ENCODE data around the gene KATNB1. TPM values are rescaled to one million over a fixed set of nuclear protein-coding genes. Genes with fewer than 3 reads are reported as not detected.

The KATNB1 gene
- total RNA-seq, 1 donor from 2014 or later: 47.4 TPM

DNA sequence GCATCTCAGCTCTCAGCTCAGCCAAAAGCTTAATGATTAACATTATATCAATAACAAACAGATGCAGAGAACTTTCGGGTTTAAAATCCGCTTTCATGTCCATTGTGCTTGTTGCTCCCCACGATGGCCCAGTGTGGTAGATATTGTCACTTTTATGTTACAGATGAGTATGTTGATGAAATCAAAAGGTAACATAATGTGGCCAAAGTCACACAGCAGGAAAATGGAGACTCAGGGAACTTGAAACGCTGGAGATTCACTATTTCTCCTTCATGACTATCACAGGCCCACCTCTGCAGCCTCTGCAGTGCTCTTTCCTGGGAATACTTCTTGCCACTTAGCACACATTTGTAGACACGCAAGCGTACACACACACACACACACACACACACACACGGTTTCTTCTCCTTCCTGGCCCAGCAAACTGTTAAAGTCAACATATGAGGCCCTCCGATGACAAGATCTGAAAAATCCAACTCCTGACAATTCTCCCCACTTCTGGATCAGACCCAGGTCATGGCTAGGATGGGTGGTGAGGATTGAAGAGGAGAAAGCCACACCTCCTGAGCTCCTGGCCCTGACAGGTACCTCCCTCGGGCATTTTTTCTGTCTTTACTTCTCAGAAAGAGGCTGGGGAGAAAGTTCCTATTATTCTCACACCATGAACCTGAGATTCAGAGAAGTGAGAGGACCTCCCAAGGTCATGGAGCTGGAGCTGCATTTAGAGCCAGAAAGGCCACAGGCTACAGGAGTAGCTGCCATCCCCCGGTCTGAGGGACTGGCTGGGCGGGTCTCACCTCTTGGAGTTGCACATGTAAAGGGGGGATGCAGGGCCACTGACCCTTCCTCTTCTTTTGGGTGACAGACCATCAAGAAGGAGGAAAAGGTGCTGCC lies 31.3 kb upstream of the KATNB1 start:
- TF ChIP-seq, protein P1, sequence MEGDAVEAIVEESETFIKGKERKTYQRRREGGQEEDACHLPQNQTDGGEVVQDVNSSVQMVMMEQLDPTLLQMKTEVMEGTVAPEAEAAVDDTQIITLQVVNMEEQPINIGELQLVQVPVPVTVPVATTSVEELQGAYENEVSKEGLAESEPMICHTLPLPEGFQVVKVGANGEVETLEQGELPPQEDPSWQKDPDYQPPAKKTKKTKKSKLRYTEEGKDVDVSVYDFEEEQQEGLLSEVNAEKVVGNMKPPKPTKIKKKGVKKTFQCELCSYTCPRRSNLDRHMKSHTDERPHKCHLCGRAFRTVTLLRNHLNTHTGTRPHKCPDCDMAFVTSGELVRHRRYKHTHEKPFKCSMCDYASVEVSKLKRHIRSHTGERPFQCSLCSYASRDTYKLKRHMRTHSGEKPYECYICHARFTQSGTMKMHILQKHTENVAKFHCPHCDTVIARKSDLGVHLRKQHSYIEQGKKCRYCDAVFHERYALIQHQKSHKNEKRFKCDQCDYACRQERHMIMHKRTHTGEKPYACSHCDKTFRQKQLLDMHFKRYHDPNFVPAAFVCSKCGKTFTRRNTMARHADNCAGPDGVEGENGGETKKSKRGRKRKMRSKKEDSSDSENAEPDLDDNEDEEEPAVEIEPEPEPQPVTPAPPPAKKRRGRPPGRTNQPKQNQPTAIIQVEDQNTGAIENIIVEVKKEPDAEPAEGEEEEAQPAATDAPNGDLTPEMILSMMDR (conservative IDR thresholded peaks at IDR 0.05): no peak
- H3K27me3 Mint-ChIP-seq (ENCODE audit: low read depth): no peaks in the 10 kb centered on the region
- no peak overlapping the region for H3K4me3 Mint-ChIP-seq
- H3K4me1 Mint-ChIP-seq: peaks cover 21% of the 10 kb centered on the region
- no peak for DNase-seq (ENCODE audit: low read depth, low spot score)
- no peaks in the 10 kb centered on the region for H3K9me3 Mint-ChIP-seq
- no peaks in the 10 kb centered on the region for H3K36me3 Mint-ChIP-seq (ENCODE audit: low read depth)
- no peak overlapping the region for H3K27ac Mint-ChIP-seq (ENCODE audit: unreplicated experiment)

DNA sequence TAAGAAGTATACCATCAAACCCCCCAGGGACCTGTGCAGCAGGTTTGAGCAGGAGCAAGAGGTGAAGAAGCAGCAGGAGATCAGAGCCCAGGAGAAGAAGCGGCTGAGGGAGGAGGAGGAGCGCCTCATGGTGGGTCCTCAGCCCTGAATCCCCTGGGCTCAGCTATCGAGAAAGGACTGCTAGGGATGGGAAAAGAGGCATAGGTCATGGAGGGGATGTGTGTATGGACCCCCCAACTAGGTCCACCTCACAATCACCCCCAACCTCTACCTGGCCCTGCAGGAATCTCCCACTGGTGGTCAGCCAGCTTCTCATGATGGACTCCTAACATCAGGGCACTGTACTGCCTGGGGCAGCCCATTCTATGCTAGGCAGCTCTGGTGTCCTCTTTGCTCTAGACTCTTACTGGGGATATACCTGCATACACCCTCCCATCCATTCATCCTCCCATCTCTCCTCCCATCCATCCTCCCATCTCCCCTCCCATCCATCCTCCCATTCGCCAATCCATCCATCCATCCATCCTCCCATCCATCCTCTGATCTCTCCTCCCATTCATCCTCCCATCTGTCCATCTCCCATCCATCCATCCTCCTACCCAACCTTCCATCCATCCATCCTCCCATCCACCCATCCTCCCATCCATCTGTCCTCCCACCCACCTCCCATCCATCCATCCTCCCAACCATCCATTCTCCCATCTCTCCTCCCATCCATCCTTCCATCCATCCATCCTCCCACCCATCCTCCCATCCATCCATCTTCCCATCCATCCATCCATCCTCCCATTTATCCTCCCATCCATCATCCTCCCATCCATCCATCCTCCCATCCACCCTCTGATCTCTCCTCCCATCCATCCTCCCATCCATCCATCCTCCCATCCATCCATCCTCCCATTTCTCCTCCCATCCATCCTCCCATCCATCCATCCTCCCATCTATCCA lies 30.4 kb upstream of the KATNB1 start:
- TF ChIP-seq, protein P1 (conservative IDR thresholded peaks at IDR 0.05): no peak
- no peaks in the 10 kb centered on the region for H3K36me3 Mint-ChIP-seq (ENCODE audit: low read depth)
- no peak overlapping the region for H3K4me3 Mint-ChIP-seq
- no peaks in the 10 kb centered on the region for H3K9me3 Mint-ChIP-seq
- no peak for DNase-seq (ENCODE audit: low read depth, low spot score)
- H3K4me1 Mint-ChIP-seq: peaks cover 18% of the 10 kb centered on the region
- H3K27ac Mint-ChIP-seq (ENCODE audit: unreplicated experiment): no peak overlapping the region
- no peaks in the 10 kb centered on the region for H3K27me3 Mint-ChIP-seq (ENCODE audit: low read depth)

DNA sequence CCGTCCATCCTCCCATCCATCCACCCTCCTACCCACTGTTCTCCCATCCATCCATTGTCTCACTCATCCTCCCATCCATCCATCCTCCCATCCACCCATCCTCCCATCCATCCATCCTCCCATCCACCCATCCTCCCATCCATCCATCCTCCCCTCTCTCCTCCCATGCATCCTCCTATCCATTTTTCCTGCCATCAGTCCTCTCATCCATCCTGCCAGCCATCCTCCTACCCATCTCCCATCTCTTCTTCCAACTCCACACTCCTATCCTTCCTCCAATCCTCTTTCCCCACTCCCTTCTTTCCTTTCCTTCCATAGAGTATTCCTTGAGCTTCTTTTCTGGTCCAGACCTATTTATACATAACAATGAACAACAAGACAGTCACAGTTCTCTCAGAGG lies 28.9 kb upstream of the KATNB1 start:
- H3K36me3 Mint-ChIP-seq (ENCODE audit: low read depth): no peaks in the 10 kb centered on the region
- H3K27me3 Mint-ChIP-seq (ENCODE audit: low read depth): no peaks in the 10 kb centered on the region
- TF ChIP-seq, protein P1 (conservative IDR thresholded peaks at IDR 0.05): no peak
- no peak overlapping the region for H3K4me3 Mint-ChIP-seq
- H3K9me3 Mint-ChIP-seq: no peaks in the 10 kb centered on the region
- H3K4me1 Mint-ChIP-seq: peaks cover 5% of the 10 kb centered on the region
- no peak overlapping the region for H3K27ac Mint-ChIP-seq (ENCODE audit: unreplicated experiment)
- DNase-seq (ENCODE audit: low read depth, low spot score): no peak

DNA sequence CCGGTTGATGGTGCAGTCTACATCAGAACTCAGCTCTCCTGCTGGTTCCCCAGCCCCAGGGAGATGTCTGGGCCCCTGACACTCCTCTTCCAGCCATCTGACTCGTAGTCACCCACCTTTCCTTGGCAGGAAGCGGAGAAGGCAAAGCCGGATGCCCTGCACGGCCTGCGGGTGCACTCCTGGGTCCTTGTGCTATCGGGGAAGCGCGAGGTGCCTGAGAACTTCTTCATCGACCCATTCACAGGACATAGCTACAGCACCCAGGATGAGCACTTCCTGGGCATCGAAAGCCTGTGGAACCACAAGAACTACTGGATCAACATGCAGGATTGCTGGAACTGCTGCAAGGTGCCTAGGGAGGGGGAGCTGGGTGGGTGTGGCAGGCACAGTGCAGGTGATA lies 28.2 kb upstream of the KATNB1 start:
- no peak overlapping the region for H3K4me3 Mint-ChIP-seq
- H3K4me1 Mint-ChIP-seq: peaks cover under 1% of the 10 kb centered on the region
- H3K27ac Mint-ChIP-seq (ENCODE audit: unreplicated experiment): no peak overlapping the region
- no peaks in the 10 kb centered on the region for H3K27me3 Mint-ChIP-seq (ENCODE audit: low read depth)
- no peaks in the 10 kb centered on the region for H3K9me3 Mint-ChIP-seq
- DNase-seq (ENCODE audit: low read depth, low spot score): no peak
- H3K36me3 Mint-ChIP-seq (ENCODE audit: low read depth): no peaks in the 10 kb centered on the region
- TF ChIP-seq, protein P1 (conservative IDR thresholded peaks at IDR 0.05): no peak

DNA sequence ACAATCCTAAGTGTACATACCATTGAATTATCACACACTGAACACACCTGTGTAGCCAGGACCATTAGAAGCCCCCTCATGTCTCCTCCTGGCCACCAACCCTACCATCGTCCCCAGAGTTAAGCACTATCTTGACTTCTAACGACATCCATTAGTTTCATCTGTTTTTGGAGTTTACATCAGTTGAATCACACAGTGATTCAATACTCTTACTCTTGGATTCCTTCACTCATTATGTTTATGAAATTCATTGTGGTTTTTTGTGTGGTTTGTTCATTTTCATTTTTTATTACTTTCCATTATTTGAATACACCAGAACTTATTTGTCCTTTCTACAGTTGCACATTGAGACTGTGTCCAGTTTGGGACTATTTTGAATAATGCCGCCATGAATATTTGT lies 27.4 kb upstream of the KATNB1 start:
- no peaks in the 10 kb centered on the region for H3K27me3 Mint-ChIP-seq (ENCODE audit: low read depth)
- H3K4me1 Mint-ChIP-seq: no peaks in the 10 kb centered on the region
- H3K27ac Mint-ChIP-seq (ENCODE audit: unreplicated experiment): no peak overlapping the region
- no peak overlapping the region for H3K4me3 Mint-ChIP-seq
- no peaks in the 10 kb centered on the region for H3K9me3 Mint-ChIP-seq
- TF ChIP-seq, protein P1 (conservative IDR thresholded peaks at IDR 0.05): no peak
- DNase-seq (ENCODE audit: low read depth, low spot score): no peak
- H3K36me3 Mint-ChIP-seq (ENCODE audit: low read depth): no peaks in the 10 kb centered on the region
